AG04449 (cell line): ENCODE results near the gene WDR62.
A peak's percentile ranks its signal among the peaks of the same experiment; 100 is the strongest.

Experiments
- CTCF ChIA-PET: fragments of 350-600 bp; formaldehyde crosslinking; extraction: SDS; loops from one replicate; lab custom pipeline; 2021; ENCODE audit warnings: antibody characterized with exemption; lab: Yijun Ruan, JAX
- POLR2A ChIA-PET: fragments of 400-600, 350-600 bp; formaldehyde crosslinking; extraction: SDS; loops from one replicate; lab custom pipeline; 2020; ENCODE audit warnings: antibody characterized with exemption, inconsistent platforms; lab: Yijun Ruan, JAX
- DNase-seq: peaks from one replicate; pipeline ENCODE4 v3.0.0-alpha.2; 2010; ENCODE audit warnings: low read depth, low spot score
- H3K4me3 ChIP-seq: 2 replicates; pipeline ENCODE4 v1.5.1; 2011; ENCODE audit warnings: low read depth, mild to moderate bottlenecking, control low read depth, low read length
- CTCF ChIP-seq: IDR thresholded peaks from one replicate; pipeline ENCODE4 v1.5.1; 2011; ENCODE audit warnings: mild to moderate bottlenecking, moderate library complexity, low read length, control low read depth, inconsistent platforms; ENCODE audit not compliant: insufficient read depth; ENCODE audit errors: missing control alignments

WDR62 gene

GRCh38 chr19:36112678-36113077 lies 58.0 kb downstream of the WDR62 start:
- POLR2A ChIA-PET, result no interaction called here
- CTCF ChIA-PET, result no interaction called here

GRCh38 chr19:36113425-36113824 lies 58.7 kb downstream of the WDR62 start:
- no peak for TF ChIP-seq CTCF
- CTCF ChIA-PET, result no interaction called here
- peak overlapping the region; percentile 92 for H3K4me3 ChIP-seq
- no peak for DNase-seq
- POLR2A ChIA-PET, result no interaction called here

More at GRCh38 chr19:36112678-36113077, 58.0 kb downstream of the WDR62 start:
- peak overlapping the region; percentile 1; the same call in 1 of the 2 replicates for H3K4me3 ChIP-seq
- no peak for DNase-seq
- no peak for TF ChIP-seq CTCF

- peak overlapping the region; percentile 92 for H3K4me3 ChIP-seq
- DNase-seq, result no peak
- TF ChIP-seq CTCF, result peak; percentile 23
- CTCF ChIA-PET, result interaction anchor here (5.2 kb wide), 1 partner anchor 13 kb away, joined by 39 read pairs; no protein-coding TSS in a partner anchor
- POLR2A ChIA-PET, result interaction anchor here (1.9 kb wide), 1 partner anchor 10 kb away, joined by 5 read pairs; no protein-coding TSS in a partner anchor
Observed at GRCh38 chr19:36113894-36114720, 59.4 kb downstream of the WDR62 start.

- CTCF ChIA-PET, result interaction anchor here (0.8 to 5.2 kb wide), 3 partner anchors 12 to 55 kb away, joined by 3 to 39 read pairs (median 7); no protein-coding TSS in a partner anchor
- TF ChIP-seq CTCF, result no peak
- H3K4me3 ChIP-seq, result peak within 1 kb of the TSS; percentile 92
- POLR2A ChIA-PET, result interaction anchor here (0.5 to 1.9 kb wide), 6 partner anchors 11 to 214 kb away, joined by 3 to 5 read pairs (median 3); partner anchors contain the start of genes ALKBH6, ZNF146 and ZNF565
- peak; percentile 99 for DNase-seq
Observed at GRCh38 chr19:36114721-36115452, 60.2 kb downstream of the WDR62 start, which contains the start of gene POLR2I. Gene POLR2I (minus strand): TSS chr19:36114875. CDS start chr19:36114856, 19 bp downstream.

- H3K4me3 ChIP-seq, result peak within 1 kb of the TSS; percentile 92
- no peak for DNase-seq
- CTCF ChIA-PET, result interaction anchor here (0.7 to 5.2 kb wide), 7 partner anchors 9 to 55 kb away, joined by 3 to 39 read pairs (median 3); no protein-coding TSS in a partner anchor
- POLR2A ChIA-PET, result interaction anchor here (0.5 to 1.9 kb wide), 7 partner anchors 12 to 214 kb away, joined by 3 to 6 read pairs (median 3); partner anchors contain the start of genes ALKBH6, ZNF146 and ZNF565
- no peak for TF ChIP-seq CTCF
Observed at GRCh38 chr19:36115453-36116343, 61.0 kb downstream of the WDR62 start, which contains the start of gene TBCB. Gene TBCB (plus strand): TSS chr19:36115468. CDS start chr19:36115561, 93 bp downstream.
